HepG2 (cell line): ENCODE measurements around the gene FANCF. TPM values are rescaled to one million over a fixed set of nuclear protein-coding genes. Genes with fewer than 3 reads are reported as not detected.

Experiments used
- AKAP8 ChIP-seq: sonication (generic); formaldehyde crosslinking; IDR thresholded peaks from 2 replicates; pipeline ENCODE4 v1.5.1; 2020; ENCODE audit warnings: mild to moderate bottlenecking, missing genetic modification reagents
- ARNT ChIP-seq: fragments of 450-650 bp; IDR thresholded peaks from 2 replicates; pipeline ENCODE4 v1.6.1; 2017
- BHLHE40 ChIP-seq: IDR thresholded peaks from 2 replicates; pipeline ENCODE4 v1.6.1; 2011; ENCODE audit warnings: low read length, improper control_type of control experiment
- CREM ChIP-seq, 2 experiments: sonication (generic) in 1 of 2; formaldehyde crosslinking in 1 of 2; IDR thresholded peaks; 2 replicates each; pipeline versions ENCODE4 v1.4.0 to v1.6.1; 2016 to 2020; ENCODE audit warnings: antibody characterized with exemption in 1 of 2, mild to moderate bottlenecking in 1 of 2, missing genetic modification reagents in 1 of 2
- FOXK2 ChIP-seq: fragments of 450-650 bp; IDR thresholded peaks from 2 replicates; pipeline ENCODE4 v1.6.1; 2016
- HOXA5 ChIP-seq: sonication (generic); formaldehyde crosslinking; IDR thresholded peaks from 2 replicates; pipeline ENCODE4 v1.4.0; 2020; ENCODE audit warnings: missing genetic modification reagents
- KLF11 ChIP-seq: IDR thresholded peaks from 2 replicates; pipeline ENCODE4 v1.6.1; 2016; ENCODE audit warnings: missing compliant biosample characterization
- NCOA2 ChIP-seq: sonication (generic); formaldehyde crosslinking; IDR thresholded peaks from 2 replicates; pipeline ENCODE4 v1.8.0; 2022; ENCODE audit warnings: inconsistent platforms
- RAD21 ChIP-seq: fragments of 450-650 bp; formaldehyde crosslinking; IDR thresholded peaks from 2 replicates; pipeline ENCODE4 v1.5.0; 2020; ENCODE audit warnings: mild to moderate bottlenecking
- SIX4 ChIP-seq: sonication (generic); formaldehyde crosslinking; IDR thresholded peaks from 2 replicates; pipeline ENCODE4 v1.4.0; 2020; ENCODE audit warnings: missing genetic modification reagents
- SNRNP70 ChIP-seq: fragments of 200-400 bp; formaldehyde crosslinking; IDR thresholded peaks from 2 replicates; pipeline ENCODE4 v1.6.1; 2017; ENCODE audit warnings: mild to moderate bottlenecking, low read depth, low read length, moderate library complexity
- SOX6 ChIP-seq, 2 experiments: fragments of 450-650 bp in 1 of 2; sonication (generic) in 1 of 2; formaldehyde crosslinking in 1 of 2; IDR thresholded peaks; 2 replicates each; pipeline versions ENCODE4 v1.4.0 to v1.6.1; 2017 to 2020; ENCODE audit warnings: antibody characterized with exemption in 1 of 2, mild to moderate bottlenecking in 1 of 2, missing genetic modification reagents in 1 of 2
- TCF12 ChIP-seq, 2 experiments: fragments of 450-650 bp in 1 of 2; sonication (generic) in 1 of 2; formaldehyde crosslinking in 1 of 2; IDR thresholded peaks; 2 replicates each; pipeline versions ENCODE4 v1.6.1 to v1.8.0; 2017 to 2022; ENCODE audit warnings: antibody characterized with exemption in 1 of 2, mild to moderate bottlenecking in 1 of 2, missing genetic modification reagents in 1 of 2, moderate library complexity in 1 of 2
- ZNF10 ChIP-seq: sonication (generic); formaldehyde crosslinking; IDR thresholded peaks from 2 replicates; pipeline ENCODE4 v1.4.0; 2020; ENCODE audit warnings: mild to moderate bottlenecking, low read depth, missing genetic modification reagents, borderline replicate concordance
- ZNF607 ChIP-seq: sonication (generic); formaldehyde crosslinking; IDR thresholded peaks from 2 replicates; pipeline ENCODE4 v1.5.1; 2020; ENCODE audit warnings: missing genetic modification reagents, mild to moderate bottlenecking, borderline replicate concordance
- ZNF75D ChIP-seq: sonication (generic); formaldehyde crosslinking; IDR thresholded peaks from 2 replicates; pipeline ENCODE4 v1.8.1; 2023; ENCODE audit warnings: missing genetic modification reagents, mild to moderate bottlenecking, borderline replicate concordance
- polyA plus RNA-seq, 8 experiments: library from polyadenylated mRNA; depleted of rRNA in 3 of 8; stranded (reverse) in 7 of 8; unstranded in 1 of 8; fragments of >200 nt; fragmentation: Illumina TruSeq in 4 of 8; extraction: Trizol in 4 of 8; gene quantifications; 2 replicates each; pipeline versions ENCODE4 v1.2.1 to v1.2.3, GENCODE V29; 2011 to 2016; ENCODE audit warnings: low read depth in 4 of 8, missing spikeins in 1 of 8, mixed read lengths in 1 of 8; ENCODE audit not compliant: insufficient read depth in 1 of 8
- total RNA-seq, 5 experiments: library from RNA; depleted of rRNA; stranded (reverse); fragments of >200 nt; fragmentation: Illumina TruSeq; extraction: Trizol; gene quantifications; 2 replicates each; pipeline ENCODE4 v1.2.3, GENCODE V29; 2016; ENCODE audit warnings: low read depth in 1 of 5
- TF ChIP-seq, protein P1 (sequence below): IDR thresholded peaks from 2 replicates; pipeline ENCODE4 v1.6.1; 2018; ENCODE audit warnings: missing genetic modification reagents, mild to moderate bottlenecking, missing compliant biosample characterization
- TF ChIP-seq, protein P2 (sequence below): sonication (generic); formaldehyde crosslinking; IDR thresholded peaks from 2 replicates; pipeline ENCODE4 v1.5.0; 2020; ENCODE audit warnings: missing genetic modification reagents
- TF ChIP-seq, protein P3 (sequence below): IDR thresholded peaks from 2 replicates; pipeline ENCODE4 v1.6.1; 2016; ENCODE audit warnings: missing compliant biosample characterization, missing genetic modification reagents, borderline replicate concordance
- TF ChIP-seq, protein P4 (sequence below): sonication (generic); formaldehyde crosslinking; IDR thresholded peaks from 2 replicates; pipeline ENCODE4 v1.4.0; 2020; ENCODE audit warnings: missing genetic modification reagents
- TF ChIP-seq, protein P5 (sequence below): sonication (generic); formaldehyde crosslinking; IDR thresholded peaks from 2 replicates; pipeline ENCODE4 v1.5.1; 2020; ENCODE audit warnings: missing genetic modification reagents, mild to moderate bottlenecking, borderline replicate concordance
- TF ChIP-seq, protein P6 (sequence below): sonication (generic); formaldehyde crosslinking; IDR thresholded peaks from 2 replicates; pipeline ENCODE4 v1.4.0; 2020; ENCODE audit warnings: mild to moderate bottlenecking, missing genetic modification reagents
- TF ChIP-seq, protein P7 (sequence below): sonication (generic); formaldehyde crosslinking; IDR thresholded peaks from 2 replicates; pipeline ENCODE4 v1.5.0; 2020; ENCODE audit warnings: mild to moderate bottlenecking, missing genetic modification reagents, borderline replicate concordance

The FANCF gene
- total and polyA plus RNA-seq, 2 of the 13 experiments (the other 11 are each of a cell fraction or from before 2014, with no cell fraction given) = 2.5 to 9.7 TPM

DNA sequence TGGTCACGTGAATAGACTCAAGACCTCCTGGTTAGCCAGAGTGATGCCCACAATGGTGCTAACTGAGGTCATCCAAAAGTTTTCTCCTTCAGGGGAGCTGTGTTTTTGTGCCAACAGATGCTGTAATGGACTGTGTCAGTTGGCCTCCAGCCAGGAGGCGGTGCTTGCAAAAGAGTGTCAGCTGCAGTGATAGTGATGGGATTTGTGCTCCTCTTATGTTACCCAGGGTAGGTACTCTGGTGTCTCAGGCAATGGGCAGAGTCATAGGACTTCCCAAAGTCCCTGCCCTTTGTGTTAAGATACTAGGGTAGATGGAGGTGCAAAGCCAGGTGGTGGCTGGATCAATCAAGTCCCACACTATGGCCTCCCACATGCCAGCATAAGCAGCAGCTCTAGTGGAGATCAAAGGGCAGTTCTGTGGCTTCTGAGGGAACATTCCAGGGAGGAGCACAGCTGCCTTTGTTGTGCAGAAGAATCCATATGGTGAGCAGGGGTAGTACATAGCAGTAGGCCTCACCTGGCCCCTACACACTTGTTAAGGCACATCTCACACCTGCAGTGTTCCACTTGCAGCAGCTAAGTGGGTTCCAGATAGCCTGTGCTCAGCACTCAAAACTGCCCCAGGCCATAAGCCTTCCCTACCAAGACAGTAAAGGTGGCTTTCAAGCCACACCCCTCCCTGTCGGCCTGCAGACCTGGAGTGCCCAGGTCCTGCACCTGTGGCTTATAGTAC is 9.4 kb upstream of the FANCF start (continued):
- no peak for TF ChIP-seq ZNF607 (CRISPR knock-in tag)
- TF ChIP-seq, protein P1, sequence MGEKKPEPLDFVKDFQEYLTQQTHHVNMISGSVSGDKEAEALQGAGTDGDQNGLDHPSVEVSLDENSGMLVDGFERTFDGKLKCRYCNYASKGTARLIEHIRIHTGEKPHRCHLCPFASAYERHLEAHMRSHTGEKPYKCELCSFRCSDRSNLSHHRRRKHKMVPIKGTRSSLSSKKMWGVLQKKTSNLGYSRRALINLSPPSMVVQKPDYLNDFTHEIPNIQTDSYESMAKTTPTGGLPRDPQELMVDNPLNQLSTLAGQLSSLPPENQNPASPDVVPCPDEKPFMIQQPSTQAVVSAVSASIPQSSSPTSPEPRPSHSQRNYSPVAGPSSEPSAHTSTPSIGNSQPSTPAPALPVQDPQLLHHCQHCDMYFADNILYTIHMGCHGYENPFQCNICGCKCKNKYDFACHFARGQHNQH (CRISPR knock-in tag) = peak; percentile 31; the same call in 1 of the 2 replicates
- peak; percentile 67; the same call in 1 of the 2 replicates for TF ChIP-seq NCOA2 (CRISPR knock-in tag)
- TF ChIP-seq FOXK2 = peak; percentile 72; the same call in 1 of the 2 replicates
- no peak for TF ChIP-seq SNRNP70
- no peak for TF ChIP-seq TCF12 (IDR thresholded peaks at IDR 0.05)
- no peak for TF ChIP-seq TCF12 (CRISPR knock-in tag; IDR thresholded peaks at IDR 0.05)
- no peak for TF ChIP-seq SOX6 (IDR thresholded peaks at IDR 0.05)
- peak; percentile 88 for TF ChIP-seq SOX6 (CRISPR knock-in tag; IDR thresholded peaks at IDR 0.05)
- no peak for TF ChIP-seq AKAP8 (CRISPR knock-in tag)
- no peak for TF ChIP-seq ZNF75D (CRISPR knock-in tag)
- TF ChIP-seq, protein P2, sequence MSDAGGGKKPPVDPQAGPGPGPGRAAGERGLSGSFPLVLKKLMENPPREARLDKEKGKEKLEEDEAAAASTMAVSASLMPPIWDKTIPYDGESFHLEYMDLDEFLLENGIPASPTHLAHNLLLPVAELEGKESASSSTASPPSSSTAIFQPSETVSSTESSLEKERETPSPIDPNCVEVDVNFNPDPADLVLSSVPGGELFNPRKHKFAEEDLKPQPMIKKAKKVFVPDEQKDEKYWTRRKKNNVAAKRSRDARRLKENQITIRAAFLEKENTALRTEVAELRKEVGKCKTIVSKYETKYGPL (CRISPR knock-in tag) = no peak
- TF ChIP-seq ARNT = no peak
- TF ChIP-seq CREM (IDR thresholded peaks at IDR 0.05) = peak; percentile 50; the same call in 1 of the 2 replicates
- no peak for TF ChIP-seq CREM (CRISPR knock-in tag; IDR thresholded peaks at IDR 0.05)
- no peak for TF ChIP-seq ZNF10
- TF ChIP-seq KLF11 (CRISPR knock-in tag) = no peak
- TF ChIP-seq, protein P3, sequence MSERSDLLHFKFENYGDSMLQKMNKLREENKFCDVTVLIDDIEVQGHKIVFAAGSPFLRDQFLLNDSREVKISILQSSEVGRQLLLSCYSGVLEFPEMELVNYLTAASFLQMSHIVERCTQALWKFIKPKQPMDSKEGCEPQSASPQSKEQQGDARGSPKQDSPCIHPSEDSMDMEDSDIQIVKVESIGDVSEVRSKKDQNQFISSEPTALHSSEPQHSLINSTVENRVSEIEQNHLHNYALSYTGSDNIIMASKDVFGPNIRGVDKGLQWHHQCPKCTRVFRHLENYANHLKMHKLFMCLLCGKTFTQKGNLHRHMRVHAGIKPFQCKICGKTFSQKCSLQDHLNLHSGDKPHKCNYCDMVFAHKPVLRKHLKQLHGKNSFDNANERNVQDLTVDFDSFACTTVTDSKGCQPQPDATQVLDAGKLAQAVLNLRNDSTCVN (CRISPR knock-in tag) = peak; percentile 57; the same call in 1 of the 2 replicates
- TF ChIP-seq BHLHE40 = peak; percentile 15; the same call in 1 of the 2 replicates
- TF ChIP-seq HOXA5 (CRISPR knock-in tag) = no peak
- TF ChIP-seq, protein P4, sequence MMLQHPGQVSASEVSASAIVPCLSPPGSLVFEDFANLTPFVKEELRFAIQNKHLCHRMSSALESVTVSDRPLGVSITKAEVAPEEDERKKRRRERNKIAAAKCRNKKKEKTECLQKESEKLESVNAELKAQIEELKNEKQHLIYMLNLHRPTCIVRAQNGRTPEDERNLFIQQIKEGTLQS (CRISPR knock-in tag) = no peak
- TF ChIP-seq SIX4 (CRISPR knock-in tag) = no peak
- TF ChIP-seq, protein P5, sequence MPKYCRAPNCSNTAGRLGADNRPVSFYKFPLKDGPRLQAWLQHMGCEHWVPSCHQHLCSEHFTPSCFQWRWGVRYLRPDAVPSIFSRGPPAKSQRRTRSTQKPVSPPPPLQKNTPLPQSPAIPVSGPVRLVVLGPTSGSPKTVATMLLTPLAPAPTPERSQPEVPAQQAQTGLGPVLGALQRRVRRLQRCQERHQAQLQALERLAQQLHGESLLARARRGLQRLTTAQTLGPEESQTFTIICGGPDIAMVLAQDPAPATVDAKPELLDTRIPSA (CRISPR knock-in tag) = no peak
- no peak for TF ChIP-seq RAD21 (CRISPR knock-in tag)
- TF ChIP-seq, protein P6, sequence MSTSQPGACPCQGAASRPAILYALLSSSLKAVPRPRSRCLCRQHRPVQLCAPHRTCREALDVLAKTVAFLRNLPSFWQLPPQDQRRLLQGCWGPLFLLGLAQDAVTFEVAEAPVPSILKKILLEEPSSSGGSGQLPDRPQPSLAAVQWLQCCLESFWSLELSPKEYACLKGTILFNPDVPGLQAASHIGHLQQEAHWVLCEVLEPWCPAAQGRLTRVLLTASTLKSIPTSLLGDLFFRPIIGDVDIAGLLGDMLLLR (CRISPR knock-in tag) = no peak
- TF ChIP-seq, protein P7, sequence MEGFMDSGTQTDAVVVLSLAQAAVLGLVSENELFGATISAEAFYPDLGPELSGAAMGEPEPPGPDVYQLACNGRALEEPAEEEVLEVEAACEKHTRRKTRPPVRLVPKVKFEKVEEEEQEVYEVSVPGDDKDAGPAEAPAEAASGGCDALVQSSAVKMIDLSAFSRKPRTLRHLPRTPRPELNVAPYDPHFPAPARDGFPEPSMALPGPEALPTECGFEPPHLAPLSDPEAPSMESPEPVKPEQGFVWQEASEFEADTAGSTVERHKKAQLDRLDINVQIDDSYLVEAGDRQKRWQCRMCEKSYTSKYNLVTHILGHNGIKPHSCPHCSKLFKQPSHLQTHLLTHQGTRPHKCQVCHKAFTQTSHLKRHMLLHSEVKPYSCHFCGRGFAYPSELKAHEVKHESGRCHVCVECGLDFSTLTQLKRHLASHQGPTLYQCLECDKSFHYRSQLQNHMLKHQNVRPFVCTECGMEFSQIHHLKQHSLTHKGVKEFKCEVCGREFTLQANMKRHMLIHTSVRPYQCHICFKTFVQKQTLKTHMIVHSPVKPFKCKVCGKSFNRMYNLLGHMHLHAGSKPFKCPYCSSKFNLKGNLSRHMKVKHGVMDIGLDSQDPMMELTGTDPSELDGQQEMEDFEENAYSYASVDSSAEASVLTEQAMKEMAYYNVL (CRISPR knock-in tag) = peak; percentile 34; the same call in 1 of the 2 replicates
